Transverse colon (tissue), 3 donors: ENCODE data around the gene SLC11A1.

Experiments
- EP300 ChIP-seq: sonication (generic); formaldehyde crosslinking; IDR thresholded peaks from one replicate; pipeline ENCODE4 v1.6.1; 2017; ENCODE audit warnings: antibody characterized with exemption, low read depth
- POLR2A ChIP-seq: fragments of 450-650 bp; IDR thresholded peaks from one replicate; pipeline ENCODE4 v1.6.1; 2016; ENCODE audit warnings: antibody characterized with exemption, mild to moderate bottlenecking, moderate library complexity
- TF ChIP-seq, protein P1 (sequence below), 5 experiments: fragments of 200-600 bp in 3 of 5; fragments of 450-650 bp in 2 of 5; sonication (generic) in 3 of 5; IDR thresholded peaks; 1 replicate in 2 of 5; 2 replicates in 3 of 5; pipeline ENCODE4 v1.5.1; 2016 to 2017; ENCODE audit warnings: antibody characterized with exemption in 5 of 5, inconsistent platforms in 3 of 5, mild to moderate bottlenecking in 2 of 5, moderate library complexity in 1 of 5

- TF ChIP-seq, protein P1, sequence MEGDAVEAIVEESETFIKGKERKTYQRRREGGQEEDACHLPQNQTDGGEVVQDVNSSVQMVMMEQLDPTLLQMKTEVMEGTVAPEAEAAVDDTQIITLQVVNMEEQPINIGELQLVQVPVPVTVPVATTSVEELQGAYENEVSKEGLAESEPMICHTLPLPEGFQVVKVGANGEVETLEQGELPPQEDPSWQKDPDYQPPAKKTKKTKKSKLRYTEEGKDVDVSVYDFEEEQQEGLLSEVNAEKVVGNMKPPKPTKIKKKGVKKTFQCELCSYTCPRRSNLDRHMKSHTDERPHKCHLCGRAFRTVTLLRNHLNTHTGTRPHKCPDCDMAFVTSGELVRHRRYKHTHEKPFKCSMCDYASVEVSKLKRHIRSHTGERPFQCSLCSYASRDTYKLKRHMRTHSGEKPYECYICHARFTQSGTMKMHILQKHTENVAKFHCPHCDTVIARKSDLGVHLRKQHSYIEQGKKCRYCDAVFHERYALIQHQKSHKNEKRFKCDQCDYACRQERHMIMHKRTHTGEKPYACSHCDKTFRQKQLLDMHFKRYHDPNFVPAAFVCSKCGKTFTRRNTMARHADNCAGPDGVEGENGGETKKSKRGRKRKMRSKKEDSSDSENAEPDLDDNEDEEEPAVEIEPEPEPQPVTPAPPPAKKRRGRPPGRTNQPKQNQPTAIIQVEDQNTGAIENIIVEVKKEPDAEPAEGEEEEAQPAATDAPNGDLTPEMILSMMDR (IDR thresholded peaks at IDR 0.05) = no peak
- TF ChIP-seq EP300 (no peak), POLR2A (no peak)
Observed at GRCh38 chr2:218384975-218385374, 2.9 kb downstream of the SLC11A1 start.
